CD4-positive, alpha-beta T cell (primary cell): ENCODE results near the gene ZSCAN22. TPM values are rescaled to one million over a fixed set of nuclear protein-coding genes. Genes with fewer than 3 reads are reported as not detected.
A peak's percentile ranks its signal among the peaks of the same experiment; 100 is the strongest.

Source experiments
- ATAC-seq: fragments of 200-7000 bp; cut with Tn5 transposase; one replicate; pipeline ENCODE4 v1.10.0; 2022; ENCODE audit warnings: mild to moderate bottlenecking; ENCODE audit not compliant: poor library complexity
- CTCF ChIA-PET: fragments of 350-600 bp; sonication (Branson Sonifier 250); formaldehyde crosslinking; loops from one replicate; lab custom pipeline; 2021; ENCODE audit warnings: antibody characterized with exemption, inconsistent platforms; lab: Charles Lee
- POLR2A ChIA-PET: fragments of 350-600 bp; sonication (Branson Sonifier 250); formaldehyde crosslinking; loops from one replicate; lab custom pipeline; 2021; ENCODE audit warnings: antibody characterized with exemption, inconsistent platforms; lab: Charles Lee
- DNase-seq, 14 experiments: peaks; one replicate each; pipeline ENCODE4 v3.0.0-alpha.2; 2013 to 2020; ENCODE audit warnings: mixed read lengths in 2 of 14
- H3K27ac ChIP-seq, 2 donors: one replicate each; pipeline versions ENCODE4 v1.5.1 to v1.7.0; 2013; ENCODE audit warnings: low read length in 2 of 2, low read depth in 1 of 2, mild to moderate bottlenecking in 1 of 2
- H3K27me3 ChIP-seq, 2 experiments: 1 replicate in 1 of 2; 2 replicates in 1 of 2; pipeline versions ENCODE4 v1.6.1 to v1.7.0; 2013; ENCODE audit warnings: low read length in 2 of 2, control low read depth in 1 of 2, mild to moderate bottlenecking in 1 of 2, moderate library complexity in 1 of 2; ENCODE audit not compliant: insufficient read depth in 2 of 2, control insufficient read depth in 1 of 2
- H3K36me3 ChIP-seq: one replicate; pipeline ENCODE4 v1.6.1; 2013; ENCODE audit warnings: low read length, control low read depth; ENCODE audit not compliant: insufficient read depth
- H3K4me1 ChIP-seq: one replicate; pipeline ENCODE4 v1.6.1; 2013; ENCODE audit warnings: low read length, control low read depth; ENCODE audit not compliant: insufficient read depth
- H3K4me3 ChIP-seq: one replicate; pipeline ENCODE4 v1.5.1; 2013; ENCODE audit warnings: mild to moderate bottlenecking, low read length, moderate library complexity
- H3K9me3 ChIP-seq, 2 experiments: 1 replicate in 1 of 2; 2 replicates in 1 of 2; pipeline versions ENCODE4 v1.6.1 to v1.7.0; 2013; ENCODE audit warnings: low read length in 2 of 2, mild to moderate bottlenecking in 2 of 2, control low read depth in 1 of 2, moderate library complexity in 1 of 2; ENCODE audit not compliant: control insufficient read depth in 1 of 2, insufficient read depth in 1 of 2
- H3K27ac Mint-ChIP-seq: one replicate; pipeline ENCODE4 v1.8.0; 2020; ENCODE audit warnings: mixed read lengths
- H3K27me3 Mint-ChIP-seq: one replicate; pipeline ENCODE4 v1.8.0; 2021; ENCODE audit warnings: mixed read lengths
- H3K36me3 Mint-ChIP-seq: one replicate; pipeline ENCODE4 v1.8.0; 2021; ENCODE audit warnings: low read depth, mixed read lengths
- H3K4me1 Mint-ChIP-seq: one replicate; pipeline ENCODE4 v1.8.0; 2021; ENCODE audit warnings: low read depth, mixed read lengths
- H3K4me3 Mint-ChIP-seq: one replicate; pipeline ENCODE4 v1.8.0; 2020; ENCODE audit warnings: mild to moderate bottlenecking, mixed read lengths
- H3K9me3 Mint-ChIP-seq: one replicate; pipeline ENCODE4 v1.8.0; 2020; ENCODE audit warnings: mixed read lengths
- CTCF ChIP-seq: fragments of 200-600 bp; IDR thresholded peaks from one replicate; pipeline ENCODE4 v1.8.0; 2022; ENCODE audit warnings: antibody characterized with exemption, mild to moderate bottlenecking
- intact Hi-C, 2 experiments: fragments of 100-400 bp; cut with DNase I in 1 of 2; cut with micrococcal nuclease in 1 of 2; formaldehyde crosslinking; loops; one replicate each; pipeline versions ENCODE4 v1.15.1 to v1.9.0; 2023 to 2025; cut with DNase I, micrococcal nuclease
- microRNA-seq: library from miRNA; unstranded; fragments of <30 nt; microRNA quantifications from one replicate; pipeline ENCODE4 v1.2.0, GENCODE V29; 2021; ENCODE audit warnings: borderline microRNAs expressed, borderline replicate concordance
- total RNA-seq, 174 experiments: library from RNA in 2 of 174; stranded (reverse) in 2 of 174; gene quantifications; one replicate each; pipeline ENCODE4 v1.2.3 and lab custom pipeline; 2021 to 2026

The ZSCAN22 gene
- total RNA-seq, 2 experiments from 2014 or later, result 0.77 to 0.81 TPM

GRCh38 chr19:58387338-58388174 lies 60.8 kb downstream of the ZSCAN22 start:
- Histone ChIP-seq H3K4me3 (peak overlapping the region; percentile 79), H3K36me3 (peaks cover 30% of the 10 kb centered on the region), H3K4me1 (peaks cover 46% of the 10 kb centered on the region), H3K27me3 (no peaks in the 10 kb centered on the region), H3K9me3 (no peaks in the 10 kb centered on the region), H3K27ac (peak overlapping the region; percentile 93 to 97)
- ChIA-PET POLR2A (interaction anchor here (1.1 to 2.3 kb wide), 7 partner anchors 21 to 204 kb away, joined by 3 to 7 read pairs (median 3); partner anchors contain the start of genes ERVK3-1, ZNF132, ZNF274 and ZNF324B), CTCF (no interaction called here)
- Mint-ChIP-seq H3K9me3 (no peaks in the 10 kb centered on the region), H3K4me3 (peak overlapping the region; percentile 99), H3K27ac (peak overlapping the region; percentile 98), H3K27me3 (no peaks in the 10 kb centered on the region), H3K4me1 (peaks cover 42% of the 10 kb centered on the region), H3K36me3 (peaks cover 49% of the 10 kb centered on the region)
- ATAC-seq (no peak), DNase-seq (no peak)
- TF ChIP-seq CTCF, result no peak
- intact Hi-C loops, result loop anchor here (1.0 to 5.0 kb wide), 7 partner anchors 14 to 205 kb away; partner anchors contain the start of genes ZNF132 (in 2 of the 2), ERVK3-1 (in 1 of the 2), ZNF274 (in 1 of the 2) and ZNF324 (in 1 of the 2)

- Mint-ChIP-seq H3K27me3 (no peaks in the 10 kb centered on the region), H3K4me1 (peaks cover 42% of the 10 kb centered on the region), H3K9me3 (no peaks in the 10 kb centered on the region), H3K36me3 (peaks cover 54% of the 10 kb centered on the region), H3K27ac (peak overlapping the region; percentile 98), H3K4me3 (peak overlapping the region; percentile 99)
- H3K4me3 ChIP-seq, result peak overlapping the region; percentile 79
- DNase-seq (no peak), ATAC-seq (no peak)
- no peak overlapping the region for H3K27ac ChIP-seq
- H3K9me3 ChIP-seq, result no peaks in the 10 kb centered on the region
- POLR2A ChIA-PET, result interaction anchor here (1.1 to 2.1 kb wide), 3 partner anchors 25 to 83 kb away, joined by 3 to 7 read pairs (median 3); partner anchors contain the start of genes ERVK3-1, ZNF324B and ZNF497
- CTCF ChIA-PET, result no interaction called here
- H3K36me3 ChIP-seq, result peaks cover 36% of the 10 kb centered on the region
- peaks cover 43% of the 10 kb centered on the region for H3K4me1 ChIP-seq
- no peak for TF ChIP-seq CTCF
- intact Hi-C loops, result loop anchor here (5.0 kb wide), 2 partner anchors 79 to 206 kb away; partner anchors contain the start of genes ZNF274 (in 1 of the 2) and ZNF324 (in 1 of the 2)
- H3K27me3 ChIP-seq, result no peaks in the 10 kb centered on the region
Observed at GRCh38 chr19:58388175-58388526, 61.4 kb downstream of the ZSCAN22 start.

Small RNA genes lying within 50 kb of the gene (microRNA-seq; reads per million reads assigned to microRNA genes)
- gene MIR4754 (not detected), gene MIR6806 (not detected)

Other genes with a start within 250 kb of the ZSCAN22 start
- gene ZSCAN18, start 228.8 kb upstream of the ZSCAN22 start, total RNA-seq, result 10 to 100 TPM; 57.1 to 58.8 TPM
- 10 to 100 TPM; 15.0 to 16.9 TPM for gene ZNF329, start 176.2 kb upstream of the ZSCAN22 start, total RNA-seq
- gene ZNF274, start 143.9 kb upstream of the ZSCAN22 start, total RNA-seq, result 10 to 100 TPM; 51.0 to 51.4 TPM
- gene ZNF544, start 98.1 kb upstream of the ZSCAN22 start, total RNA-seq, result 1 to 10 TPM; 6.3 to 7.2 TPM
- 1 to 10 TPM; 9.5 to 9.6 TPM for gene ZNF8, start 48.0 kb upstream of the ZSCAN22 start, total RNA-seq
- 100 to 1,000 TPM; 150 to 153 TPM for gene ERVK3-1, start 21.6 kb upstream of the ZSCAN22 start, total RNA-seq
- 1 to 10 TPM; 7.6 to 8.4 TPM for gene A1BG, start 26.5 kb downstream of the ZSCAN22 start, total RNA-seq
- under 1 TPM; 0.28 to 0.55 TPM for gene ZNF497, start 35.8 kb downstream of the ZSCAN22 start, total RNA-seq
- gene ZNF837, start 54.0 kb downstream of the ZSCAN22 start, total RNA-seq, result 1 to 10 TPM in 1 of 2 experiments, under 1 TPM in 1; 0.71 to 1.0 TPM
- gene RPS5, start 60.3 kb downstream of the ZSCAN22 start, total RNA-seq, result 1,000 to 10,000 TPM; 1,619 to 1,646 TPM
- under 1 TPM in 1 of 2 experiments, not detected in 1; 0.55 TPM for gene RNF225, start 68.7 kb downstream of the ZSCAN22 start, total RNA-seq
- gene ZNF584, start 81.7 kb downstream of the ZSCAN22 start, total RNA-seq, result 1 to 10 TPM; 1.7 to 1.8 TPM
- 1 to 10 TPM; 1.0 to 1.4 TPM for gene ZNF132, start 113.2 kb downstream of the ZSCAN22 start, total RNA-seq
- 1 to 10 TPM; 6.3 to 7.6 TPM for gene ZNF324B, start 124.6 kb downstream of the ZSCAN22 start, total RNA-seq
- gene ZNF324, start 140.1 kb downstream of the ZSCAN22 start, total RNA-seq, result 10 to 100 TPM; 24.3 to 25.2 TPM
- gene ZNF446, start 149.4 kb downstream of the ZSCAN22 start, total RNA-seq, result 10 to 100 TPM; 13.6 to 14.6 TPM
- gene SLC27A5, start 185.0 kb downstream of the ZSCAN22 start, total RNA-seq, result 1 to 10 TPM; 3.5 to 4.8 TPM
- 1 to 10 TPM; 5.7 to 6.3 TPM for gene ZBTB45, start 192.8 kb downstream of the ZSCAN22 start, total RNA-seq
- 100 to 1,000 TPM; 549 to 553 TPM for gene TRIM28, start 217.1 kb downstream of the ZSCAN22 start, total RNA-seq
- gene CHMP2A, start 228.1 kb downstream of the ZSCAN22 start, total RNA-seq, result 10 to 100 TPM; 60.5 to 62.4 TPM
- gene UBE2M, start 231.6 kb downstream of the ZSCAN22 start, total RNA-seq, result 10 to 100 TPM; 29.0 to 31.0 TPM
- gene MZF1, start 246.3 kb downstream of the ZSCAN22 start, total RNA-seq, result 10 to 100 TPM; 21.0 to 21.1 TPM